ENCODE data around the gene USP34. TPM values are rescaled to one million over a fixed set of nuclear protein-coding genes. Genes with fewer than 3 reads are reported as not detected.

USP34 gene
- total and polyA plus RNA-seq, 2 experiments from 2014 or later = 81.8 to 157 TPM

GRCh38 chr2:61461404-61461803, 9.5 kb downstream of the USP34 start:
- Histone ChIP-seq H3K27ac (ENCODE audit: low read depth) (0 out of 2 replicates have a peak overlapping the region, but pooled peaks have one; percentile 60), H3K79me2 (replicated peaks; ENCODE audit: insufficient read depth) (peaks cover 100% of the 10 kb centered on the region), H3K9me2 (ENCODE audit: insufficient read depth) (no peaks in the 10 kb centered on the region), H3K4me3 (no peak overlapping the region), H3F3A (replicated peaks; ENCODE audit: low read depth) (no peaks in the 10 kb centered on the region), H3K4me1 (ENCODE audit: insufficient read depth) (peaks cover 6% of the 10 kb centered on the region), H3K36me3 (ENCODE audit: insufficient read depth) (no peaks in the 10 kb centered on the region), H4K20me1 (replicated peaks; ENCODE audit: insufficient read depth) (peaks cover 71% of the 10 kb centered on the region), H3K4me2 (no peak overlapping the region), H2AFZ (no peak overlapping the region), H3K27me3 (ENCODE audit: insufficient read depth) (no peaks in the 10 kb centered on the region)
- Mint-ChIP-seq H3K4me1 (peaks cover 13% of the 10 kb centered on the region), H3K36me3 (ENCODE audit: low read depth) (peaks cover 7% of the 10 kb centered on the region; the same call in 1 of the 3 replicates), H3K27ac (no peak overlapping the region), H3K4me3 (no peak overlapping the region), H3K9me3 (no peaks in the 10 kb centered on the region), H3K27me3 (ENCODE audit: insufficient read depth, low read depth, poor library complexity) (peaks cover 7% of the 10 kb centered on the region)
- no peak for TF ChIP-seq ZNF114 (CRISPR knock-in tag; IDR thresholded peaks at IDR 0.05)
- no peak for TF ChIP-seq REST (IDR thresholded peaks at IDR 0.05; ENCODE audit: unreplicated experiment)
- TF ChIP-seq STAT1 (IDR thresholded peaks at IDR 0.05; ENCODE audit: unreplicated experiment) = no peak
- TF ChIP-seq CREB1 (CRISPR knock-in tag; IDR thresholded peaks at IDR 0.05; ENCODE audit: low read depth) = no peak
- TF ChIP-seq ZNF462 (CRISPR knock-in tag; IDR thresholded peaks at IDR 0.05) = no peak
- TF ChIP-seq NANOG (IDR thresholded peaks at IDR 0.05; ENCODE audit: borderline replicate concordance) = no peak
- no peak for TF ChIP-seq EZH2 (IDR thresholded peaks at IDR 0.05; ENCODE audit: low read depth, unreplicated experiment)
- no peak for TF ChIP-seq JUNB (IDR thresholded peaks at IDR 0.05; ENCODE audit: unreplicated experiment)
- no peak for TF ChIP-seq ETS1 (IDR thresholded peaks at IDR 0.05)
- TF ChIP-seq CTCF (conservative IDR thresholded peaks at IDR 0.05; ENCODE audit: low read depth in 2 of 2) = no peak
- TF ChIP-seq ZNF331 (CRISPR knock-in tag; IDR thresholded peaks at IDR 0.05; ENCODE audit: low read depth) = no peak
- ATAC-seq (no peak), DNase-seq (ENCODE audit: low spot score) (no peak)
